ENCODE measurements around the gene ZFP69B.

DNA sequence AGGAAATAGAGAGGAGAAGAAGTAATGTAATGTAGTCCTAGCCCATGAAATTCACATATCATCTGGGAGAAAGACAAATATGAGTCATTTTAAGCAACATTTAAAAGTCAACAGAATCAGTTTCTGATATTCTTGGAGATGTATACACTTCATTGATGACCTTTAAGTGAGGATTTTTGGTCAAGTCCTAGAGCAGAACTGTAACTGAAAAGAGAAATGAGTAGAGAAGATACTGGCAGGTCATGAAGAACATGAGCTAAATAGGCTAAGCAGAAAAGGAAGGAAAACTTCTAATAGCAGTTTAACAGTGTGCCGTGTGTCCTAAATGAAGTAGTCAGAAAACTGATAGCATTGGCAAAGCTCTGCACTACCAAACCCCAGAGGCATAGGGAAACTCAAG lies 4.6 kb downstream of the ZFP69B start:
- TF ChIP-seq POLR2A (IDR thresholded peaks at IDR 0.05) (no peak), EP300 (IDR thresholded peaks at IDR 0.05) (no peak)
- TF ChIP-seq, protein P1, sequence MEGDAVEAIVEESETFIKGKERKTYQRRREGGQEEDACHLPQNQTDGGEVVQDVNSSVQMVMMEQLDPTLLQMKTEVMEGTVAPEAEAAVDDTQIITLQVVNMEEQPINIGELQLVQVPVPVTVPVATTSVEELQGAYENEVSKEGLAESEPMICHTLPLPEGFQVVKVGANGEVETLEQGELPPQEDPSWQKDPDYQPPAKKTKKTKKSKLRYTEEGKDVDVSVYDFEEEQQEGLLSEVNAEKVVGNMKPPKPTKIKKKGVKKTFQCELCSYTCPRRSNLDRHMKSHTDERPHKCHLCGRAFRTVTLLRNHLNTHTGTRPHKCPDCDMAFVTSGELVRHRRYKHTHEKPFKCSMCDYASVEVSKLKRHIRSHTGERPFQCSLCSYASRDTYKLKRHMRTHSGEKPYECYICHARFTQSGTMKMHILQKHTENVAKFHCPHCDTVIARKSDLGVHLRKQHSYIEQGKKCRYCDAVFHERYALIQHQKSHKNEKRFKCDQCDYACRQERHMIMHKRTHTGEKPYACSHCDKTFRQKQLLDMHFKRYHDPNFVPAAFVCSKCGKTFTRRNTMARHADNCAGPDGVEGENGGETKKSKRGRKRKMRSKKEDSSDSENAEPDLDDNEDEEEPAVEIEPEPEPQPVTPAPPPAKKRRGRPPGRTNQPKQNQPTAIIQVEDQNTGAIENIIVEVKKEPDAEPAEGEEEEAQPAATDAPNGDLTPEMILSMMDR (IDR thresholded peaks at IDR 0.05), result no peak
